NCI-H2029 treated with DMSO at 0.1 percent for 48 hours (cell line): ENCODE measurements around the gene APOL1.
"Not testable (repeated sequence)": the region's sequence is repeated elsewhere in the genome, so short reads cannot be mapped to it uniquely, and the experiment has no call there.

Experiments
- DNase-seq: peaks from one replicate; lab custom pipeline; 2025; lab: John Stamatoyannopoulos, UW

Gene APOL1

GRCh38 chr22:36267058-36267457 lies 14.1 kb downstream of the APOL1 start:
- no peak for DNase-seq

GRCh38 chr22:36267896-36268485 lies 15.1 kb downstream of the APOL1 start:
- DNase-seq = no peak

- not testable (repeated sequence) for DNase-seq
Observed at GRCh38 chr22:36271231-36271630, 18.3 kb downstream of the APOL1 start.

GRCh38 chr22:36271951-36272350 lies 19.0 kb downstream of the APOL1 start:
- DNase-seq = not testable (repeated sequence)

DNA sequence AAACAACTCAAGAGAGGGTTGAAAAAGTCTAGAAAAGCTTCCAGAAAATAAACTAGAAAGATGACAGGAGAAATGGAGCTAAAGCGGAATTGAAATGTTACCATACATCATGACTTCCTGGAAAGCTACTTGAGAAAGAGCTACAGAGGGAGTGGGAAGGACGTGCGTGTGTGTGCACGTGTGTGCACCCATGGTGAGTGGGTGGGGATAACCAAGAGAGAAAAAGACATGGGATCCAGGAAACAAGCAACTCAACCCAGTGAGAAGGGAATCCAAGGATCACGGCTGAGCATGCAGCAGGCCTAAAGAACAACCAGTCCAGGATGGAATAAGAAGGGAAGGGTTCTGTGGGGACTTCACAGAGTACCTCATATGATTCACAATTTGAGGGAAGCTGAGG lies 21.6 kb downstream of the APOL1 start:
- no peak for DNase-seq

GRCh38 chr22:36277482-36278291 lies 24.8 kb downstream of the APOL1 start:
- no peak for DNase-seq

- DNase-seq = no peak
Observed at GRCh38 chr22:36279219-36279666, 26.3 kb downstream of the APOL1 start.

- DNase-seq = no peak
Observed at GRCh38 chr22:36280379-36280778, 27.4 kb downstream of the APOL1 start.

GRCh38 chr22:36281781-36282327 lies 28.9 kb downstream of the APOL1 start:
- DNase-seq = no peak

DNA sequence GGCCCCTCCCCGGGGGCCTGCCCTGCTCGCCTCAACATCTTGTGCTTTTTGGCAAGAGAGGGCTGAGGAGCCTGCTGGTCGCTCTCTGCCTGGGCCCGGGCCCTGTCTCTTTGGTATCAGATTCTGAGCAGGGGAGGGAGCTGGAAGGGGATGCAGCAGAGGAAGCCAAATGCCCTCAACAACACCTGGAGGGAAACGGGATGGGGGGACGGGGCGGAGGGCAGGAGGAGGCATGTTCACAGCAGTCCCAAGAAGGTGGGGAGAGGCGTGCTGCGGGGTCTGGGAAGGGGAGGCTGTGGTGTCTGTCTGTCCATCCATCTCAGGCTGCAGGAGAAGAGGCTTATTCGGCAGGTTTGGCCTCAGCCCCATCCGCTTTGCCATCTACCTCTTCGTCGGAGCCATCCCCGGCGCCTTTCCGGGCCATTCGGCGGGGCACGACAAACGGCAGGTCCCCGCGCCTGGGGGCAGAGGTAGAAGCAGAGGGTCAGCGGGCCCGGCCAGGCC lies 29.4 kb downstream of the APOL1 start:
- DNase-seq = no peak

DNA sequence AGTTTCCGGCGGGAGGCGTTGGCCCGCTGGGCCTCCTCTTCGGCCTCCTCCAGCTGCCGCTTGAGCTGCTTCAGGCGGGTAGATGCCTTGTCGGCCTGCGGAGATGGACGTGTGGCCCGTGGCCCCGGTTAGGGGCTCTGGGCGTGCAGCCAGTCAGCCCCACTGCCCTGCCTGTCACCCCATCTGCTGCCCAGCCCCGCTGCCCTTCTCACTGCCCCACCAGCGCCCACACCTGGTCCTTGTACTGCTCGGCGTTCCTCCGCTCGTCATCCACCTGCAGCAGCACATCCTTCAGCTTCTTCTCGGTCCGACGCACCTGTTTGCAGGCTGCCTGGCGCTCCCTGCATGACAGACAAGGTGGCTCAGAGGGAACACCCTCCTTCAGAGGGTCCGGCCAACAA lies 31.2 kb downstream of the APOL1 start:
- no peak for DNase-seq

DNA sequence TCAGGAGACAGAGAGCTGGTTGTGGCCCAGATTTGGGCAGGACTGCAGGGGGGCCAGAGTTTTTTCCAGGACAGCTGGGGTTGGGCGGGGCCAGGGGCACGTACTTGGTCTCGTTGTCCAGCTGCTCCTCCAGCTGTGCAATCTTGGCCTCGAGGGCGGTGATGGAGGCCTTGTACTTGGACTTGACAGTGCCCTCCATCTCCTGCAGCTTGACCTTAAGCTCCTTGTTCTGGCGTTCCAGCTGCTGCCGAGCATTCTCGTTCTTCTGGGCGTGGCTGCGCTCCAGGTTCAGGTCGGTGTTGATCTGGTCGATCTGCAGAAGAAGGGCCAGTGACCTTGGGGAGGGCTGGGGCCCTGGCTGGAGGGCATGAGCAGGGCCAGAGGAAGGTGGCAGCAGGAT lies 32.1 kb downstream of the APOL1 start:
- DNase-seq = no peak

DNA sequence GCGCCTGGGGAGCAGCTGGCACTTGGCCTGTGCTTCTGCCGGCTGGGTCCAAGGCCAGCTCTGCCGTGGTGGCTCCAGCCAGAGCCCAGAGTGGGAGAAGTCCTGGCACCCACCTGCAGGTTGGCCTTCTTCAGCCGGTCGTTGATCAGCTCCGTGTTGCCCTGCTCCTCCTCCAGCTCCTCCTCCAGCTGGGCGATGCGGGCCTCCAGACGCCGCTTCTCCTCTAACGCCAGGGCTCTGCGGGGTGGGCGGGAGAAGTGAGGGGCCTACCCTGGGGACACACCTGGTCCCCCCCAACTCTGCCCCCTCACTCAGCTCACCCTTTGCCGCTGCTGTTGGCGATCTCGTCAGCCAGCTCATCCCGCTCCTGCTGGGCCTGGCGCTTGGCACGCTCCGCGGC lies 32.6 kb downstream of the APOL1 start:
- no peak for DNase-seq

DNA sequence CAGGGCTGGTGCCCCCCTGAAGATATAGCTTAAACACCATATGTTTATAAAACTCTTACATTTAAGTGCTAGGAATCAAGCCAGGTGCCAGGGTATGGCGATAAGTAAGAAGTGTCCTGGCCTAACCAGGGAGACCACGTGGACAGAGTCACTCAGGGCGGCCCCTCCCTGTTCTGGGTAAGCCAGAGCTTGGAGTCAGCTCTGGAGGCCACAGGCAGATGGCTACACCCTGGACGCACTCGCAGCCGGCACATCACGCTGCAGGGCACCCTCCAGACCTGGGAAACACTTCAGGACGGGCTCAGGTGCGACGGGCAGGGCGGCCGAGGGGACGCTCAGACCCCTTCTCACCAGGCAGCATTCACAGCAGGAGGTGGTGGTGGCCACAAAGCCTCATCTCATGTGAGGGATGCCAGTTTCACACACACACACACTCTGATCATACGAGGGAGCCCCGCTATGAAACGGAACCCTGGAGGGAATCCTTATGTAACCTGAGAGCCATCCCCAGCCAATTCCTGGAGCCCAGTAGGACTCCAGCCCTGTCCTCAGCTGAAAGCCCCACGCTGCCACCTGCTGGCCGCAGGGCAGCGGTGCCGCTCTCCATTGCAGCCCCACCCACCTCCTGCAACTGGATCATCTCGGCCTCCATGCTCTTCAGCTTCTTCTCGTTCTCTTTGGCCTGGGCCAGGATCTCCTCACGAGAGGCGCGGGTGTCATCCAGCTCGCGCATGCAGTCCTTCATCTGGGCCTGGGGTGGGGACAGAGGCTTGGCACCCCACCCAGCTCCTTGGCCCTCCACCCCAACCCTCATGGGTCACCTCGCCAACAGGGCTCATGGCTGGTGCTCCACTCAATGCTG lies 33.4 kb downstream of the APOL1 start:
- no peak for DNase-seq

DNA sequence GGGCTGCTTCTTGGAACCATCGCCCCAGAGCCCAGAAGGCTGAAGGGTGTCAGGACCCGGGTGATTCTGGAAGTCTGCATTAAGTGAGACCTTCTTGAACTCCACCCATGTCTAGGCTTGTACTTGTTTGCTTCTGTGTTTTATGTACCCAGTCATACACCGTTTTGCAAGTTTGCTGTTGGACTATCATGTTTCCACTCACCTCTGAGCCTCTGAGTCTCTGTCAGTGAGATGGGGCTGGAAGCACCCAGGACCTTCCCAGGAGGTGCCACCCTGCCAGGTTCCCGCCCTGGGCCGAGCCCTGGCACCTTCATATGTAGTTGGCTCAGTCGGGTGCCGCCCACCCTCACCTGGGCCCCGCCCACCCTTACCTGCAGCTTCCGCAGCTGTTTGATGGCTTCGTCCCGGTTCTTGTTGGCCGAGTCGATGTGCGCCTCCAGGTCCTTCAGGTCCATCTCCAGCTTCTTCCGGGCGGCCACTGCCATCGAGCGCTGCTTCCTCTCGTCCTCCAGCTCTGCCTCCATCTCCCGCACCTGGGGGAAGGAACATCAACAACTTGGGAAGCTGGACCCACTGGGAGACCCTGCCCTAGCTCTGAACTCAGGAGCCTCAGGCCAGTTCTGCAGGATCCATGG lies 35.1 kb downstream of the APOL1 start:
- DNase-seq = no peak

DNA sequence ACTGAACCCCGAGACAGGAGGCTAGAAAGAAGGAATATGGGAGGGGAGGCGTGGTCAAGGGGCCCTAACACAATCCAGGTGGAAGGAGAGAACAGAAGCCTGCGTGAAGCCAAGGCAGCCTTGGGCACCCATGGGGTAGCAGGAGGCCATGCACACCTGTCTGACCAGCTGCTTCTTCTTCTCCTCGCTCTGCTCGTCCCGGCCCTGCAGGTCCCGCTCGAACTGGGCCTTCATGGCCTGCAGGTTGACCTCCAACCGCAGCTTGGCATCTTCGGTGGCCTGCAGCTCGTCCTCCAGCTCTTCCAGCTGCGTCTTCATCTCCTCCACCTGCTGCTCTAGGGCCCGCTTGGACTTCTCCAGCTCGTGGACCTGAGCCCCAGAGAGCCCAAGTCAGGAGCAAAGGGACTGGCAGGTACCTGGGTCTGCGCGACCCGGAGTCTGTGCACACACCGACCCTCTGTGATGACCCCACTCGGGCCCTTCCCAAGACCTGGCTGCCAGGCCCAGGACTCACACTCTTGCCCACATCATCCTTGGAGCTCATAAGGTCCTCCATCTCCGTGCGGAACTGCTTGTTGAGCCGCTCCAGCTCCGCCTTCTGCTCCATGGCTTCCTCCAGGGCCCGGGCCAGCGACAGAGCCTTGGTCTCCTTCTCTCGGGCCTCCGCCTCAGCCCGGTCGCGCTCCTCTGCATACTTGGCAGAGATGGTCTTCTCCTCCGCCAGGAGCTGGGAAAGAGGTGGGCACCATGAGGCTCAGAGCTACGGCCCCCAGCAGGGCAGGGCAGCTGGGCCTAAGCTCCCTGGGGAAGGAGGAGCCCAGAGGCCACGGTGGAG lies 35.9 kb downstream of the APOL1 start:
- DNase-seq = no peak

GRCh38 chr22:36289406-36289870 lies 36.5 kb downstream of the APOL1 start:
- DNase-seq = no peak

DNA sequence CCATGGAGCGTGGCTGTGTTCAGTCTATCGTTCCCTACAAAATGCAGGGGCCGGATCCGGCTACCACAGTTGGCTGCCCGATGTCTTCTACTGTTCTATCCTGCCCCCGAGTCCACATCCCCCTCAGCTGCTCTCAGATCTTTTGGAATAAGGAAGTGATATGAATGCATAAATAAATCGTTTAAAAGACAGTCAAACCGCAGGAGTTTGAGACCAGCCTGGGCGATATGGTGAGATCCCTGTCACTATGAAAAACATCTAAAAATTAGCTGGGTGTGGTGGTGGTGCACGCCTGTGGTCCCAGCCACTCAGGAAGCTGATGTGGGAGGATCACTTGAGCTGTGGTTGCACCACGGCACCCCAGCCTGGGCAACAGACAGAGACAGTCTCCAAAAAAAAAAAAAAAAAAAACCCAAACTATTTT lies 37.0 kb downstream of the APOL1 start:
- DNase-seq = not testable (repeated sequence)

DNA sequence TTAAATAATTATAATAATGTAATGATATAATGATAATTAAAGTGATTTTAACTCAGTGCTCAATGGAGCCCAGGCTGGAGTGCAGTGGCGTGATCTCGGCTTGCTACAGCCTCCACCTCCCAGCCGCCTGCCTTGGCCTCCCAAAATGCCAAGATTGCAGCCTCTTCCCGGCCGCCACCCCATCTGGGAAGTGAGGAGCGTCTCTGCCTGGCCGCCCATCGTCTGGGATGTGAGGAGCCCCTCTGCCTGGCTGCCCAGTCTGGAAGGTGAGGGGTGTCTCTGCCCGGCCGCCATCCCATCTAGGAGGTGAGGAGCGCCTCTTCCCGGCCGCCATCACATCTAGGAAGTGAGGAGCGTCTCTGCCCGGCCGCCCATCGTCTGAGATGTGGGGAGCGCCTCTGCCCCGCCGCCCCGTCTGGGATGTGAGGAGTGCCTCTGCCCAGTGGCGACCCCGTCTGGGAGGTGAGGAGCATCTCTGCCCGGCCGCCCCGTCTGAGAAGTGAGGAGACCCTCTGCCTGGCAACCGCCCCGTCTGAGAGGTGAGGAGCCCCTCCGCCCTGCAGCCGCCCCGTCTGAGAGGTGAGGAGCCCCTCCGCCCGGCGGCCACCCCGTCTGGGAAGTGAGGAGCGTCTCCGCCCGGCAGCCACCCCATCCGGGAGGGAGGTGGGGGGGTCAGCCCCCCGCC lies 37.6 kb downstream of the APOL1 start:
- DNase-seq = not testable (repeated sequence)
